Measurements from ENCODE around the gene CTNNA3. TPM values are rescaled to one million over a fixed set of nuclear protein-coding genes. Genes with fewer than 3 reads are reported as not detected.

CTNNA3 gene
- total and polyA plus RNA-seq, 4 donors, result under 0.01 to 39.8 (median 0.09) TPM

- Histone ChIP-seq H3K27ac (ENCODE audit: low read depth in 1 of 2, low read length in 1 of 2) (no peak overlapping the region), H3K9ac (ENCODE audit: insufficient read depth in 1 of 2, low read length in 2 of 2) (no peak overlapping the region), H3K4me3 (no peak overlapping the region), H3K4me1 (ENCODE audit: control insufficient read depth in 5 of 5, insufficient read depth in 5 of 5, low read length in 5 of 5) (peaks cover 0 to 18% (median 0%) of the 10 kb centered on the region in 5 donors), H3K27me3 (ENCODE audit: control insufficient read depth in 3 of 3, insufficient read depth in 3 of 3, low read length in 2 of 3) (no peaks in the 10 kb centered on the region), H3K36me3 (ENCODE audit: control insufficient read depth in 4 of 4, insufficient read depth in 4 of 4, low read length in 4 of 4) (no peaks in the 10 kb centered on the region), H3K9me3 (ENCODE audit: control insufficient read depth in 4 of 4, insufficient read depth in 3 of 4, low read length in 3 of 4) (no peaks in the 10 kb centered on the region)
- no peak for TF ChIP-seq CTCF (IDR thresholded peaks at IDR 0.05; ENCODE audit: control extremely low read depth, extremely low read depth)
- DNase-seq (no peak), ATAC-seq (ENCODE audit: insufficient read depth, low FRiP score) (no peak)
- 64 to 76% methylated on average over 2 of the region's 2 CpGs for WGBS, 2 donors
These were observed 818.6 kb downstream of the CTNNA3 start for GRCh38 chr10:66877361-66877760.

GRCh38 chr10:66869635-66870034 is 826.4 kb downstream of the CTNNA3 start:
- Histone ChIP-seq H3K27ac (ENCODE audit: low read depth in 1 of 2, low read length in 1 of 2) (no peak overlapping the region), H3K36me3 (ENCODE audit: control insufficient read depth in 4 of 4, insufficient read depth in 4 of 4, low read length in 4 of 4) (no peaks in the 10 kb centered on the region), H3K9me3 (ENCODE audit: control insufficient read depth in 4 of 4, insufficient read depth in 3 of 4, low read length in 3 of 4) (no peaks in the 10 kb centered on the region), H3K4me1 (ENCODE audit: control insufficient read depth in 5 of 5, insufficient read depth in 5 of 5, low read length in 5 of 5) (no peaks in the 10 kb centered on the region), H3K4me3 (no peak overlapping the region), H3K9ac (ENCODE audit: insufficient read depth in 1 of 2, low read length in 2 of 2) (no peak overlapping the region), H3K27me3 (ENCODE audit: control insufficient read depth in 3 of 3, insufficient read depth in 3 of 3, low read length in 2 of 3) (no peaks in the 10 kb centered on the region)
- TF ChIP-seq CTCF (IDR thresholded peaks at IDR 0.05; ENCODE audit: control extremely low read depth, extremely low read depth), result no peak
- DNase-seq (no peak), ATAC-seq (ENCODE audit: insufficient read depth, low FRiP score) (no peak)

GRCh38 chr10:66862687-66863258 is 833.2 kb downstream of the CTNNA3 start:
- WGBS, 2 donors, result 72 to 79% methylated on average over 4 of the region's 4 CpGs
- Histone ChIP-seq H3K27ac (ENCODE audit: low read depth in 1 of 2, low read length in 1 of 2) (no peak overlapping the region), H3K36me3 (ENCODE audit: control insufficient read depth in 4 of 4, insufficient read depth in 4 of 4, low read length in 4 of 4) (no peaks in the 10 kb centered on the region), H3K4me1 (ENCODE audit: control insufficient read depth in 5 of 5, insufficient read depth in 5 of 5, low read length in 5 of 5) (no peaks in the 10 kb centered on the region), H3K9ac (ENCODE audit: insufficient read depth in 1 of 2, low read length in 2 of 2) (no peak overlapping the region), H3K27me3 (ENCODE audit: control insufficient read depth in 3 of 3, insufficient read depth in 3 of 3, low read length in 2 of 3) (no peaks in the 10 kb centered on the region), H3K4me3 (no peak overlapping the region), H3K9me3 (ENCODE audit: control insufficient read depth in 4 of 4, insufficient read depth in 3 of 4, low read length in 3 of 4) (no peaks in the 10 kb centered on the region)
- ATAC-seq (ENCODE audit: insufficient read depth, low FRiP score) (no peak), DNase-seq (no peak)
- TF ChIP-seq CTCF (IDR thresholded peaks at IDR 0.05; ENCODE audit: control extremely low read depth, extremely low read depth), result no peak

- Histone ChIP-seq H3K9me3 (ENCODE audit: control insufficient read depth in 4 of 4, insufficient read depth in 3 of 4, low read length in 3 of 4) (no peaks in the 10 kb centered on the region), H3K4me3 (no peak overlapping the region), H3K27me3 (ENCODE audit: control insufficient read depth in 3 of 3, insufficient read depth in 3 of 3, low read length in 2 of 3) (no peaks in the 10 kb centered on the region), H3K9ac (ENCODE audit: insufficient read depth in 1 of 2, low read length in 2 of 2) (no peak overlapping the region), H3K36me3 (ENCODE audit: control insufficient read depth in 4 of 4, insufficient read depth in 4 of 4, low read length in 4 of 4) (no peaks in the 10 kb centered on the region), H3K27ac (ENCODE audit: low read depth in 1 of 2, low read length in 1 of 2) (no peak overlapping the region), H3K4me1 (ENCODE audit: control insufficient read depth in 5 of 5, insufficient read depth in 5 of 5, low read length in 5 of 5) (no peaks in the 10 kb centered on the region)
- DNase-seq (no peak), ATAC-seq (ENCODE audit: insufficient read depth, low FRiP score) (no peak)
- no peak for TF ChIP-seq CTCF (IDR thresholded peaks at IDR 0.05; ENCODE audit: control extremely low read depth, extremely low read depth)
- 68 to 69% methylated on average over 2 of the region's 2 CpGs for WGBS, 2 donors
These were observed 835.5 kb downstream of the CTNNA3 start for GRCh38 chr10:66860376-66860945.
